T-helper 1 cell treated with Interleukin-12 subunit alpha and Interleukin-12 subunit beta and Interleukin-4 antibody, amounts not matched to agents 30 μg/mL and 1 μg/mL, for 36 hours (primary cell): ENCODE results near the gene NPHP1.
"Not testable (repeated sequence)": the region's sequence is repeated elsewhere in the genome, so short reads cannot be mapped to it uniquely, and the experiment has no call there.

Source experiments
- H3K27ac Mint-ChIP-seq: one replicate; pipeline ENCODE4 v1.8.0; 2021; ENCODE audit warnings: mild to moderate bottlenecking, mixed read lengths
- H3K27me3 Mint-ChIP-seq: one replicate; pipeline ENCODE4 v1.8.0; 2021; ENCODE audit warnings: low read depth, mixed read lengths
- H3K36me3 Mint-ChIP-seq: one replicate; pipeline ENCODE4 v1.8.0; 2021; ENCODE audit warnings: low read depth, mixed read lengths
- H3K4me1 Mint-ChIP-seq: one replicate; pipeline ENCODE4 v1.8.0; 2021; ENCODE audit warnings: low read depth, mixed read lengths
- H3K4me3 Mint-ChIP-seq: one replicate; pipeline ENCODE4 v1.8.0; 2021; ENCODE audit warnings: mild to moderate bottlenecking, moderate library complexity, mixed read lengths
- H3K9me3 Mint-ChIP-seq: one replicate; pipeline ENCODE4 v1.8.0; 2021; ENCODE audit warnings: mixed read lengths

The NPHP1 gene

GRCh38 chr2:110204408-110205385, at the start of gene NPHP1:
Gene NPHP1 (minus strand): TSS chr2:110205013. CDS start chr2:110204968, 45 bp downstream.
- Mint-ChIP-seq H3K4me3 (peak within 1 kb of the TSS; percentile 92), H3K9me3 (no peaks in the 10 kb centered on the region), H3K4me1 (peaks cover 18% of the 10 kb centered on the region), H3K27ac (peak within 1 kb of the TSS; percentile 90), H3K27me3 (peaks cover 21% of the 10 kb centered on the region), H3K36me3 (peaks cover 7% of the 10 kb centered on the region)

- H3K27me3 Mint-ChIP-seq, H3K4me3 Mint-ChIP-seq, H3K36me3 Mint-ChIP-seq, H3K27ac Mint-ChIP-seq, H3K4me1 Mint-ChIP-seq, H3K9me3 Mint-ChIP-seq: not testable (repeated sequence)
Measured at GRCh38 chr2:110248081-110248795, 43.4 kb upstream of the NPHP1 start.

GRCh38 chr2:110245488-110246435, 40.9 kb upstream of the NPHP1 start:
- H3K27ac Mint-ChIP-seq, H3K36me3 Mint-ChIP-seq, H3K9me3 Mint-ChIP-seq, H3K4me3 Mint-ChIP-seq, H3K27me3 Mint-ChIP-seq, H3K4me1 Mint-ChIP-seq: not testable (repeated sequence)

- H3K4me1 Mint-ChIP-seq, H3K27me3 Mint-ChIP-seq, H3K27ac Mint-ChIP-seq, H3K36me3 Mint-ChIP-seq, H3K4me3 Mint-ChIP-seq, H3K9me3 Mint-ChIP-seq: not testable (repeated sequence)
Measured at GRCh38 chr2:110243283-110243682, 38.5 kb upstream of the NPHP1 start.

- not testable (repeated sequence) for H3K4me3 Mint-ChIP-seq
Measured at GRCh38 chr2:110234514-110234913, 29.7 kb upstream of the NPHP1 start.

GRCh38 chr2:110229886-110230285, 25.1 kb upstream of the NPHP1 start:
- peaks cover 22% of the 10 kb centered on the region for H3K27me3 Mint-ChIP-seq
- H3K4me1 Mint-ChIP-seq, H3K9me3 Mint-ChIP-seq, H3K27ac Mint-ChIP-seq, H3K4me3 Mint-ChIP-seq, H3K36me3 Mint-ChIP-seq: not testable (repeated sequence)

More at GRCh38 chr2:110234514-110234913, 29.7 kb upstream of the NPHP1 start:
- not testable (repeated sequence) for H3K27me3 Mint-ChIP-seq, H3K27ac Mint-ChIP-seq, H3K9me3 Mint-ChIP-seq, H3K4me1 Mint-ChIP-seq, H3K36me3 Mint-ChIP-seq

GRCh38 chr2:110222626-110223025, 17.8 kb upstream of the NPHP1 start:
- not testable (repeated sequence) for H3K4me3 Mint-ChIP-seq, H3K4me1 Mint-ChIP-seq, H3K27ac Mint-ChIP-seq, H3K36me3 Mint-ChIP-seq, H3K9me3 Mint-ChIP-seq
- H3K27me3 Mint-ChIP-seq, result peaks cover 75% of the 10 kb centered on the region

- Mint-ChIP-seq H3K4me1 (no peaks in the 10 kb centered on the region), H3K36me3 (no peaks in the 10 kb centered on the region), H3K27me3 (peaks cover 72% of the 10 kb centered on the region), H3K4me3 (no peak overlapping the region), H3K9me3 (no peaks in the 10 kb centered on the region), H3K27ac (no peak overlapping the region)
Measured at GRCh38 chr2:110221938-110222337, 17.1 kb upstream of the NPHP1 start.

- Mint-ChIP-seq H3K4me1 (no peaks in the 10 kb centered on the region), H3K9me3 (no peaks in the 10 kb centered on the region), H3K36me3 (no peaks in the 10 kb centered on the region), H3K27me3 (peaks cover 76% of the 10 kb centered on the region), H3K4me3 (no peak overlapping the region), H3K27ac (no peak overlapping the region)
Measured at GRCh38 chr2:110220190-110220564, 15.4 kb upstream of the NPHP1 start.

- Mint-ChIP-seq H3K27me3 (peaks cover 80% of the 10 kb centered on the region), H3K4me3 (no peak overlapping the region), H3K27ac (no peak overlapping the region), H3K4me1 (no peaks in the 10 kb centered on the region), H3K36me3 (no peaks in the 10 kb centered on the region), H3K9me3 (no peaks in the 10 kb centered on the region)
Measured at GRCh38 chr2:110219496-110220189, 14.8 kb upstream of the NPHP1 start.

GRCh38 chr2:110218889-110219288, 14.1 kb upstream of the NPHP1 start:
- H3K27me3 Mint-ChIP-seq, result peaks cover 79% of the 10 kb centered on the region
- H3K36me3 Mint-ChIP-seq, H3K27ac Mint-ChIP-seq, H3K4me3 Mint-ChIP-seq, H3K4me1 Mint-ChIP-seq, H3K9me3 Mint-ChIP-seq: not testable (repeated sequence)

- H3K4me3 Mint-ChIP-seq, result no peak overlapping the region
- H3K36me3 Mint-ChIP-seq, result no peaks in the 10 kb centered on the region
- H3K4me1 Mint-ChIP-seq, result peaks cover 4% of the 10 kb centered on the region
- no peak overlapping the region for H3K27ac Mint-ChIP-seq
- peaks cover 66% of the 10 kb centered on the region for H3K27me3 Mint-ChIP-seq
- H3K9me3 Mint-ChIP-seq, result peaks cover 8% of the 10 kb centered on the region
Measured at GRCh38 chr2:110216803-110217202, 12.0 kb upstream of the NPHP1 start.

- Mint-ChIP-seq H3K4me1 (peaks cover 8% of the 10 kb centered on the region), H3K4me3 (no peak overlapping the region), H3K9me3 (peaks cover 8% of the 10 kb centered on the region), H3K27ac (no peak overlapping the region), H3K36me3 (no peaks in the 10 kb centered on the region), H3K27me3 (peaks cover 61% of the 10 kb centered on the region)
Measured at GRCh38 chr2:110216199-110216598, 11.4 kb upstream of the NPHP1 start.
